H9 (cell line): Measurements from ENCODE around the gene OSTF1. TPM values are rescaled to one million over a fixed set of nuclear protein-coding genes. Genes with fewer than 3 reads are reported as not detected.

Experiments
- DNase-seq: peaks from one replicate; pipeline ENCODE4 v3.0.0-alpha.2; 2017
- H2AFZ ChIP-seq: one replicate; pipeline ENCODE4 v1.6.1; 2013; ENCODE audit warnings: mild to moderate bottlenecking, low read length, control low read depth, moderate library complexity
- H2AK5ac ChIP-seq: 2 replicates; pipeline ENCODE4 v1.6.1; 2013; ENCODE audit warnings: low read length, control low read depth, mixed read lengths; ENCODE audit not compliant: insufficient read length
- H2BK120ac ChIP-seq: one replicate; pipeline ENCODE4 v1.6.1; 2013; ENCODE audit warnings: low read depth, mild to moderate bottlenecking, low read length, control low read depth, inconsistent platforms; ENCODE audit not compliant: poor library complexity, severe bottlenecking
- H2BK12ac ChIP-seq: 2 replicates; pipeline ENCODE4 v1.6.1; 2013; ENCODE audit warnings: low read length, control low read depth, mixed read lengths, low read depth; ENCODE audit not compliant: insufficient read length
- H2BK15ac ChIP-seq: 2 replicates; pipeline ENCODE4 v1.6.1; 2013; ENCODE audit warnings: low read depth, low read length, control low read depth
- H2BK20ac ChIP-seq: one replicate; pipeline ENCODE4 v1.6.1; 2013; ENCODE audit warnings: low read depth, mild to moderate bottlenecking, low read length, control low read depth, inconsistent platforms; ENCODE audit not compliant: poor library complexity, severe bottlenecking
- H2BK5ac ChIP-seq: 2 replicates; pipeline ENCODE4 v1.6.1; 2013; ENCODE audit warnings: low read length, control low read depth, mixed read lengths; ENCODE audit not compliant: insufficient read length
- H3K14ac ChIP-seq: 2 replicates; pipeline ENCODE4 v1.6.1; 2013; ENCODE audit warnings: low read length, control low read depth; ENCODE audit not compliant: insufficient read depth
- H3K18ac ChIP-seq: 2 replicates; pipeline ENCODE4 v1.6.1; 2013; ENCODE audit warnings: low read depth, mild to moderate bottlenecking, mixed read lengths, low read length, control low read depth; ENCODE audit not compliant: insufficient read length
- H3K23ac ChIP-seq: 2 replicates; pipeline ENCODE4 v1.6.1; 2013; ENCODE audit warnings: low read length, control low read depth, mixed read lengths, low read depth; ENCODE audit not compliant: insufficient read length
- H3K23me2 ChIP-seq: 2 replicates; pipeline ENCODE4 v1.6.1; 2013; ENCODE audit warnings: low read depth, mild to moderate bottlenecking, mixed read lengths, low read length, control low read depth; ENCODE audit not compliant: insufficient read length, poor library complexity, severe bottlenecking
- H3K27ac ChIP-seq: 2 replicates; pipeline ENCODE4 v1.5.1; 2013; ENCODE audit warnings: low read length, control low read depth, mixed read lengths, low read depth; ENCODE audit not compliant: insufficient read length
- H3K27me3 ChIP-seq: 2 replicates; pipeline ENCODE4 v1.6.1; 2013; ENCODE audit warnings: low read length, control low read depth, inconsistent platforms; ENCODE audit not compliant: insufficient read depth
- H3K4ac ChIP-seq: 2 replicates; pipeline ENCODE4 v1.6.1; 2013; ENCODE audit warnings: low read depth, mild to moderate bottlenecking, control low read depth, inconsistent platforms, low read length, moderate library complexity
- H3K4me1 ChIP-seq: 2 replicates; pipeline ENCODE4 v1.6.1; 2013; ENCODE audit warnings: low read length, control low read depth, inconsistent platforms; ENCODE audit not compliant: insufficient read depth
- H3K4me2 ChIP-seq: 2 replicates; pipeline ENCODE4 v1.6.1; 2013; ENCODE audit warnings: low read length, control low read depth, mixed read lengths; ENCODE audit not compliant: insufficient read length, insufficient read depth
- H3K56ac ChIP-seq: 2 replicates; pipeline ENCODE4 v1.6.1; 2013; ENCODE audit warnings: low read depth, mild to moderate bottlenecking, mixed read lengths, low read length, control low read depth; ENCODE audit not compliant: insufficient read length
- H3K79me1 ChIP-seq: 2 replicates; pipeline ENCODE4 v1.6.1; 2013; ENCODE audit warnings: low read depth, mild to moderate bottlenecking, moderate library complexity, low read length, control low read depth, inconsistent platforms; ENCODE audit not compliant: insufficient read depth, poor library complexity, severe bottlenecking
- H3K79me2 ChIP-seq: 2 replicates; pipeline ENCODE4 v1.6.1; 2013; ENCODE audit warnings: low read length, control low read depth, inconsistent platforms; ENCODE audit not compliant: insufficient read depth
- H3K9ac ChIP-seq: 2 replicates; pipeline ENCODE4 v1.6.1; 2013; ENCODE audit warnings: low read length, control low read depth, mixed read lengths; ENCODE audit not compliant: insufficient read length; ENCODE audit errors: extremely low read depth
- H3K9me3 ChIP-seq: one replicate; pipeline ENCODE4 v1.6.1; 2013; ENCODE audit warnings: low read depth, low read length, inconsistent platforms; ENCODE audit not compliant: control insufficient read depth
- H3T11ph ChIP-seq: one replicate; pipeline ENCODE4 v1.6.1; 2013; ENCODE audit warnings: mild to moderate bottlenecking, low read length, control low read depth, inconsistent platforms
- H4K20me1 ChIP-seq: one replicate; pipeline ENCODE4 v1.6.1; 2013; ENCODE audit not compliant: control insufficient read depth, insufficient read length, insufficient read depth
- H4K5ac ChIP-seq: 2 replicates; pipeline ENCODE4 v1.6.1; 2013; ENCODE audit warnings: low read depth, mild to moderate bottlenecking, mixed read lengths, low read length, control low read depth; ENCODE audit not compliant: insufficient read length
- H4K8ac ChIP-seq: replicated peaks from 2 replicates; pipeline ENCODE4 v1.6.1; 2013; ENCODE audit warnings: low read length, control low read depth, mixed read lengths, low read depth; ENCODE audit not compliant: insufficient read length
- H4K91ac ChIP-seq: 2 replicates; pipeline ENCODE4 v1.6.1; 2013; ENCODE audit warnings: low read depth, mild to moderate bottlenecking, moderate library complexity, mixed read lengths, low read length, control low read depth; ENCODE audit not compliant: insufficient read length
- H3K27ac Mint-ChIP-seq, 3 experiments: 2 replicates in 2 of 3; 3 replicates in 1 of 3; pipeline ENCODE4 v1.8.0; 2020 to 2021; ENCODE audit warnings: mixed read lengths in 3 of 3, mild to moderate bottlenecking in 1 of 3, moderate library complexity in 1 of 3
- H3K27me3 Mint-ChIP-seq: 2 replicates; pipeline ENCODE4 v1.8.0; 2021; ENCODE audit warnings: low read depth, mild to moderate bottlenecking, moderate library complexity, mixed read lengths
- H3K36me3 Mint-ChIP-seq, 3 experiments: 2 replicates in 2 of 3; 3 replicates in 1 of 3; pipeline ENCODE4 v1.8.0; 2020 to 2021; ENCODE audit warnings: low read depth in 3 of 3, mixed read lengths in 3 of 3; ENCODE audit not compliant: insufficient read depth in 1 of 3
- H3K4me1 Mint-ChIP-seq, 2 experiments: 2 replicates each; pipeline ENCODE4 v1.8.0; 2020; ENCODE audit warnings: mixed read lengths in 2 of 2
- H3K4me3 Mint-ChIP-seq, 2 experiments: 2 replicates in 1 of 2; 3 replicates in 1 of 2; pipeline ENCODE4 v1.8.0; 2020 to 2021; ENCODE audit warnings: mild to moderate bottlenecking in 2 of 2, mixed read lengths in 2 of 2, moderate library complexity in 1 of 2
- H3K9me3 Mint-ChIP-seq, 2 experiments: 2 replicates in 1 of 2; 3 replicates in 1 of 2; pipeline ENCODE4 v1.8.0; 2020; ENCODE audit warnings: mild to moderate bottlenecking in 2 of 2, mixed read lengths in 2 of 2, moderate library complexity in 1 of 2
- CTCF ChIP-seq: fragments of 200-600 bp; sonication (generic); conservative IDR thresholded peaks from 3 replicates; pipeline ENCODE4 v1.8.0; 2021; ENCODE audit warnings: antibody characterized with exemption, mild to moderate bottlenecking
- WGBS: extraction: QIAGEN DNeasy Blood & Tissue Kit; methylation state at CpG from one replicate; pipeline ENCODE4 v1.1.7; 2013; ENCODE audit warnings: missing lambda C conversion rate, low lambda C conversion rate, mixed read lengths; ENCODE audit not compliant: insufficient read length; ENCODE audit errors: extremely low coverage; 5-methylcytosine and 5-hydroxymethylcytosine counted together
- total RNA-seq: library from RNA; stranded (reverse); gene quantifications from 2 replicates; pipeline ENCODE4 v1.2.1, GENCODE V29; 2021

The OSTF1 gene
- total RNA-seq, 1 experiment from 2014 or later = 16.1 TPM

- H3K27me3 ChIP-seq = no peaks in the 10 kb centered on the region
- H2AK5ac ChIP-seq = no peak overlapping the region
- no peaks in the 10 kb centered on the region for H3K79me1 ChIP-seq
- no peaks in the 10 kb centered on the region for H4K20me1 ChIP-seq
- Mint-ChIP-seq H3K9me3 (peaks cover 14 to 25% of the 10 kb centered on the region in 2 experiments), H3K4me1 (peaks cover 9 to 10% of the 10 kb centered on the region in 2 experiments), H3K36me3 (peaks cover 7 to 22% (median 10%) of the 10 kb centered on the region in 3 experiments; a peak in 6 of 7 replicates), H3K27ac (no peak overlapping the region), H3K27me3 (no peaks in the 10 kb centered on the region), H3K4me3 (no peak overlapping the region)
- no peak overlapping the region for H4K91ac ChIP-seq
- H3K27ac ChIP-seq = no peak overlapping the region
- H2AFZ ChIP-seq = no peak overlapping the region
- H2BK120ac ChIP-seq = no peak overlapping the region
- DNase-seq = no peak
- no peaks in the 10 kb centered on the region for H3K79me2 ChIP-seq
- H3K14ac ChIP-seq = no peak overlapping the region
- H3K18ac ChIP-seq = no peak overlapping the region
- no peak overlapping the region for H4K8ac ChIP-seq
- H3K23me2 ChIP-seq = no peaks in the 10 kb centered on the region
- no peak for TF ChIP-seq CTCF
- H3K56ac ChIP-seq = no peak overlapping the region
- no peak overlapping the region for H2BK20ac ChIP-seq
- H2BK12ac ChIP-seq = no peak overlapping the region
- no peak overlapping the region for H4K5ac ChIP-seq
- H3K4me1 ChIP-seq = no peaks in the 10 kb centered on the region; the same call in 1 of the 2 replicates
- no CpG with 5 or more reads among the region's 1 CpG for whole genome bisulfite sequencing
- H3T11ph ChIP-seq = no peak overlapping the region
- no peaks in the 10 kb centered on the region for H3K9me3 ChIP-seq
- no peak overlapping the region for H3K4me2 ChIP-seq
- no peak overlapping the region for H2BK5ac ChIP-seq
- H3K23ac ChIP-seq = no peak overlapping the region
- no peak overlapping the region for H2BK15ac ChIP-seq
- H3K9ac ChIP-seq = no peak overlapping the region
- H3K4ac ChIP-seq = no peak overlapping the region
Observed at GRCh38 chr9:75167281-75167680, 79.0 kb downstream of the OSTF1 start.
